HepG2 (cell line): ENCODE data around the gene CPZ. TPM values are rescaled to one million over a fixed set of nuclear protein-coding genes. Genes with fewer than 3 reads are reported as not detected.

Source experiments
- CBFB ChIP-seq: sonication (generic); formaldehyde crosslinking; IDR thresholded peaks from 2 replicates; pipeline ENCODE4 v1.4.0; 2020; ENCODE audit warnings: missing genetic modification reagents
- CHCHD3 ChIP-seq: sonication (generic); formaldehyde crosslinking; IDR thresholded peaks from 2 replicates; pipeline ENCODE4 v1.8.0; 2022; ENCODE audit warnings: mild to moderate bottlenecking, missing genetic modification reagents, moderate library complexity
- FOXK1 ChIP-seq: sonication (generic); formaldehyde crosslinking; IDR thresholded peaks from 2 replicates; pipeline ENCODE4 v1.4.0; 2020; ENCODE audit warnings: low read depth, missing genetic modification reagents, borderline replicate concordance
- HMG20B ChIP-seq: conservative IDR thresholded peaks from 2 replicates; pipeline ENCODE4 v1.6.1; 2016; ENCODE audit warnings: missing genetic modification reagents, missing compliant biosample characterization
- JUN ChIP-seq: sonication (generic); formaldehyde crosslinking; IDR thresholded peaks from 2 replicates; pipeline ENCODE4 v1.4.0; 2020; ENCODE audit warnings: mild to moderate bottlenecking, missing genetic modification reagents
- KLF15 ChIP-seq: sonication (generic); formaldehyde crosslinking; IDR thresholded peaks from 2 replicates; pipeline ENCODE4 v1.8.1; 2023; ENCODE audit warnings: borderline replicate concordance, mild to moderate bottlenecking, inconsistent platforms, missing genetic modification reagents, mixed read lengths
- MZF1 ChIP-seq: sonication (generic); formaldehyde crosslinking; IDR thresholded peaks from 2 replicates; pipeline ENCODE4 v1.8.1; 2023; ENCODE audit warnings: mild to moderate bottlenecking, missing genetic modification reagents, borderline replicate concordance
- SIN3B ChIP-seq: fragments of 150-350 bp; IDR thresholded peaks from 2 replicates; pipeline ENCODE4 v1.6.1; 2014; ENCODE audit warnings: low read length
- SNAI1 ChIP-seq: sonication (generic); formaldehyde crosslinking; IDR thresholded peaks from 2 replicates; pipeline ENCODE4 v1.5.0; 2020; ENCODE audit warnings: mild to moderate bottlenecking, missing genetic modification reagents, borderline replicate concordance
- STAT5B ChIP-seq: sonication (generic); formaldehyde crosslinking; IDR thresholded peaks from 2 replicates; pipeline ENCODE4 v1.4.0; 2020; ENCODE audit warnings: missing genetic modification reagents
- TCF12 ChIP-seq, 2 experiments: fragments of 450-650 bp in 1 of 2; sonication (generic) in 1 of 2; formaldehyde crosslinking in 1 of 2; IDR thresholded peaks; 2 replicates each; pipeline versions ENCODE4 v1.6.1 to v1.8.0; 2017 to 2022; ENCODE audit warnings: antibody characterized with exemption in 1 of 2, mild to moderate bottlenecking in 1 of 2, missing genetic modification reagents in 1 of 2, moderate library complexity in 1 of 2
- TCF7L2 ChIP-seq: IDR thresholded peaks from 2 replicates; pipeline ENCODE4 v1.6.1; 2011; ENCODE audit warnings: mild to moderate bottlenecking, low read depth, low read length, moderate library complexity
- XBP1 ChIP-seq: sonication (generic); formaldehyde crosslinking; IDR thresholded peaks from 2 replicates; pipeline ENCODE4 v1.5.0; 2020; ENCODE audit warnings: missing genetic modification reagents
- YEATS4 ChIP-seq: sonication (generic); formaldehyde crosslinking; IDR thresholded peaks from 2 replicates; pipeline ENCODE4 v1.4.0; 2020; ENCODE audit warnings: missing genetic modification reagents, borderline replicate concordance
- ZFP36L2 ChIP-seq: sonication (generic); formaldehyde crosslinking; IDR thresholded peaks from 2 replicates; pipeline ENCODE4 v1.4.0; 2020; ENCODE audit warnings: missing genetic modification reagents
- ZNF234 ChIP-seq: sonication (generic); formaldehyde crosslinking; conservative IDR thresholded peaks from 2 replicates; pipeline ENCODE4 v1.5.1; 2020; ENCODE audit warnings: mild to moderate bottlenecking, missing genetic modification reagents
- ZNF337 ChIP-seq: sonication (generic); formaldehyde crosslinking; IDR thresholded peaks from 2 replicates; pipeline ENCODE4 v1.5.1; 2020; ENCODE audit warnings: missing genetic modification reagents, low read depth, mild to moderate bottlenecking, borderline replicate concordance
- ZNF33B ChIP-seq: sonication (generic); formaldehyde crosslinking; IDR thresholded peaks from 2 replicates; pipeline ENCODE4 v1.5.1; 2020; ENCODE audit warnings: mild to moderate bottlenecking, missing genetic modification reagents
- ZNF660 ChIP-seq: sonication (generic); formaldehyde crosslinking; IDR thresholded peaks from 2 replicates; pipeline ENCODE4 v1.5.1; 2020; ENCODE audit warnings: mild to moderate bottlenecking, low read depth, missing genetic modification reagents, borderline replicate concordance
- ZNF670 ChIP-seq: sonication (generic); formaldehyde crosslinking; IDR thresholded peaks from 2 replicates; pipeline ENCODE4 v1.8.0; 2022; ENCODE audit warnings: mild to moderate bottlenecking, missing genetic modification reagents, borderline replicate concordance
- ZNF792 ChIP-seq: IDR thresholded peaks from 2 replicates; pipeline ENCODE4 v1.6.1; 2016
- ZNF816 ChIP-seq: sonication (generic); formaldehyde crosslinking; IDR thresholded peaks from 2 replicates; pipeline ENCODE4 v1.8.0; 2022; ENCODE audit warnings: missing genetic modification reagents, mild to moderate bottlenecking, borderline replicate concordance
- ZSCAN12 ChIP-seq: sonication (generic); formaldehyde crosslinking; IDR thresholded peaks from 2 replicates; pipeline ENCODE4 v1.9.0; 2021; ENCODE audit warnings: mild to moderate bottlenecking, missing genetic modification reagents
- polyA plus RNA-seq, 8 experiments: library from polyadenylated mRNA; depleted of rRNA in 3 of 8; stranded (reverse) in 7 of 8; unstranded in 1 of 8; fragments of >200 nt; fragmentation: Illumina TruSeq in 4 of 8; extraction: Trizol in 4 of 8; gene quantifications; 2 replicates each; pipeline versions ENCODE4 v1.2.1 to v1.2.3, GENCODE V29; 2011 to 2016; ENCODE audit warnings: low read depth in 4 of 8, missing spikeins in 1 of 8, mixed read lengths in 1 of 8; ENCODE audit not compliant: insufficient read depth in 1 of 8
- total RNA-seq, 5 experiments: library from RNA; depleted of rRNA; stranded (reverse); fragments of >200 nt; fragmentation: Illumina TruSeq; extraction: Trizol; gene quantifications; 2 replicates each; pipeline ENCODE4 v1.2.3, GENCODE V29; 2016; ENCODE audit warnings: low read depth in 1 of 5
- TF ChIP-seq, protein P1 (sequence below): sonication (generic); formaldehyde crosslinking; IDR thresholded peaks from 2 replicates; pipeline ENCODE4 v1.4.0; 2020; ENCODE audit warnings: missing genetic modification reagents, borderline replicate concordance
- TF ChIP-seq, protein P2 (sequence below): IDR thresholded peaks from 2 replicates; pipeline ENCODE4 v1.6.1; 2016; ENCODE audit warnings: low read depth
- TF ChIP-seq, protein P3 (sequence below): sonication (generic); formaldehyde crosslinking; conservative IDR thresholded peaks from 2 replicates; pipeline ENCODE4 v1.8.0; 2022; ENCODE audit warnings: missing genetic modification reagents

The CPZ gene
- total and polyA plus RNA-seq, 2 of the 13 experiments (the other 11 are each of a cell fraction or from before 2014, with no cell fraction given), result 0.58 to 0.61 TPM

DNA sequence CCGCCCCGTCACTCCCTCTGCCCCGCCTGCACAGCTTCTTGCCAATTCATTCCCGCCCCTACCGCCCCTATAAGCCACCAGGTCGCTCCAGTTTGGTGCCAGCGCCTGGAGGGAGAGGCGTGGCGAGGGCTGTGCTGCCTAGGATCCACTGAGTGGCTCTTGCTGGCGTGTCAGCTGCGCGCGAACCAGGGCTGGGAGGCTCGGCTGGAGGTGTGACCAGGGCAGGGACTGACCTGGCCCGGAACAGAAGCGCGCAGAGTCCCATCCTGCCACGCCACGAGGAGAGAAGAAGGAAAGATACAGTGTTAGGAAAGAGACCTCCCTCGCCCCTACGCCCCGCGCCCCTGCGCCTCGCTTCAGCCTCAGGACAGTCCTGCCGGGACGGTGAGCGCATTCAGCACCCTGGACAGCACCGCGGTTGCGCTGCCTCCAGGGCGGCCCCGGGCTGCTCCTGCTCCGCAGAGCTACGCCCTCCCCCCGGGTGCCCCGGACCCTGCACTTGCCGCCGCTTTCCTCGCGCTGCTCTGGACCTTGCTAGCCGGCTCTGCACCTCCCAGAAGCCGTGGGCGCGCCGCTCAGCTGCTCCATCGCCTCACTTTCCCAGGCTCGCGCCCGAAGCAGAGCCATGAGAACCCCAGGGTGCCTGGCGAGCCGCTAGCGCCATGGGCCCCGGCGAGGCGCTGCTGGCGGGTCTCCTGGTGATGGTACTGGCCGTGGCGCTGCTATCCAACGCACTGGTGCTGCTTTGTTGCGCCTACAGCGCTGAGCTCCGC is 12.1 kb upstream of the CPZ start, which contains the start of gene GPR78 (continued):
- no peak for TF ChIP-seq MZF1 (CRISPR knock-in tag)
- TF ChIP-seq SIN3B, result no peak
- TF ChIP-seq XBP1 (CRISPR knock-in tag), result no peak
- no peak for TF ChIP-seq ZNF670 (CRISPR knock-in tag)
- peak; percentile 51; the same call in 1 of the 2 replicates for TF ChIP-seq HMG20B (CRISPR knock-in tag)
- TF ChIP-seq YEATS4 (CRISPR knock-in tag), result no peak
- no peak for TF ChIP-seq ZNF660 (CRISPR knock-in tag)
- peak; percentile 37; the same call in 1 of the 2 replicates for TF ChIP-seq FOXK1
- TF ChIP-seq, protein P1, sequence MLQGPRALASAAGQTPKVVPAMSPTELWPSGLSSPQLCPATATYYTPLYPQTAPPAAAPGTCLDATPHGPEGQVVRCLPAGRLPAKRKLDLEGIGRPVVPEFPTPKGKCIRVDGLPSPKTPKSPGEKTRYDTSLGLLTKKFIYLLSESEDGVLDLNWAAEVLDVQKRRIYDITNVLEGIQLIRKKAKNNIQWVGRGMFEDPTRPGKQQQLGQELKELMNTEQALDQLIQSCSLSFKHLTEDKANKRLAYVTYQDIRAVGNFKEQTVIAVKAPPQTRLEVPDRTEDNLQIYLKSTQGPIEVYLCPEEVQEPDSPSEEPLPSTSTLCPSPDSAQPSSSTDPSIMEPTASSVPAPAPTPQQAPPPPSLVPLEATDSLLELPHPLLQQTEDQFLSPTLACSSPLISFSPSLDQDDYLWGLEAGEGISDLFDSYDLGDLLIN (CRISPR knock-in tag), result no peak
- TF ChIP-seq ZSCAN12 (CRISPR knock-in tag), result no peak
- TF ChIP-seq TCF7L2, result no peak
- no peak for TF ChIP-seq KLF15 (CRISPR knock-in tag)
- no peak for TF ChIP-seq TCF12 (IDR thresholded peaks at IDR 0.05)
- no peak for TF ChIP-seq TCF12 (CRISPR knock-in tag; IDR thresholded peaks at IDR 0.05)
- 0 out of 2 replicates have a peak, but pooled peaks have one; percentile 52 for TF ChIP-seq ZNF816 (CRISPR knock-in tag)
- TF ChIP-seq CBFB (CRISPR knock-in tag), result peak; percentile 75; the same call in 1 of the 2 replicates
- peak; percentile 80; the same call in 1 of the 2 replicates for TF ChIP-seq ZNF792 (CRISPR knock-in tag)
- TF ChIP-seq CHCHD3 (CRISPR knock-in tag), result no peak
- peak; percentile 80; the same call in 1 of the 2 replicates for TF ChIP-seq STAT5B (CRISPR knock-in tag)
- TF ChIP-seq, protein P2, sequence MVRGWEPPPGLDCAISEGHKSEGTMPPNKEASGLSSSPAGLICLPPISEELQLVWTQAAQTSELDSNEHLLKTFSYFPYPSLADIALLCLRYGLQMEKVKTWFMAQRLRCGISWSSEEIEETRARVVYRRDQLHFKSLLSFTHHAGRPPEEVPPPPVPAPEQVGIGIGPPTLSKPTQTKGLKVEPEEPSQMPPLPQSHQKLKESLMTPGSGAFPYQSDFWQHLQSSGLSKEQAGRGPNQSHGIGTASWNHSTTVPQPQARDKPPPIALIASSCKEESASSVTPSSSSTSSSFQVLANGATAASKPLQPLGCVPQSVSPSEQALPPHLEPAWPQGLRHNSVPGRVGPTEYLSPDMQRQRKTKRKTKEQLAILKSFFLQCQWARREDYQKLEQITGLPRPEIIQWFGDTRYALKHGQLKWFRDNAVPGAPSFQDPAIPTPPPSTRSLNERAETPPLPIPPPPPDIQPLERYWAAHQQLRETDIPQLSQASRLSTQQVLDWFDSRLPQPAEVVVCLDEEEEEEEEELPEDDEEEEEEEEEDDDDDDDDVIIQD (CRISPR knock-in tag), result 0 out of 2 replicates have a peak, but pooled peaks have one; percentile 31
- TF ChIP-seq ZFP36L2 (CRISPR knock-in tag), result no peak
- no peak for TF ChIP-seq ZNF234 (CRISPR knock-in tag)
- TF ChIP-seq JUN (CRISPR knock-in tag), result no peak
- no peak for TF ChIP-seq ZNF33B (CRISPR knock-in tag)
- no peak for TF ChIP-seq SNAI1 (CRISPR knock-in tag)
- TF ChIP-seq, protein P3, sequence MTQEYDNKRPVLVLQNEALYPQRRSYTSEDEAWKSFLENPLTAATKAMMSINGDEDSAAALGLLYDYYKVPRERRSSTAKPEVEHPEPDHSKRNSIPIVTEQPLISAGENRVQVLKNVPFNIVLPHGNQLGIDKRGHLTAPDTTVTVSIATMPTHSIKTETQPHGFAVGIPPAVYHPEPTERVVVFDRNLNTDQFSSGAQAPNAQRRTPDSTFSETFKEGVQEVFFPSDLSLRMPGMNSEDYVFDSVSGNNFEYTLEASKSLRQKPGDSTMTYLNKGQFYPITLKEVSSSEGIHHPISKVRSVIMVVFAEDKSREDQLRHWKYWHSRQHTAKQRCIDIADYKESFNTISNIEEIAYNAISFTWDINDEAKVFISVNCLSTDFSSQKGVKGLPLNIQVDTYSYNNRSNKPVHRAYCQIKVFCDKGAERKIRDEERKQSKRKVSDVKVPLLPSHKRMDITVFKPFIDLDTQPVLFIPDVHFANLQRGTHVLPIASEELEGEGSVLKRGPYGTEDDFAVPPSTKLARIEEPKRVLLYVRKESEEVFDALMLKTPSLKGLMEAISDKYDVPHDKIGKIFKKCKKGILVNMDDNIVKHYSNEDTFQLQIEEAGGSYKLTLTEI (CRISPR knock-in tag), result no peak
- TF ChIP-seq ZNF337 (CRISPR knock-in tag), result no peak
